HG02870 (cell line): ENCODE measurements around the gene THAP3.

Experiments used
- ATAC-seq: cut with Tn5 transposase; IDR thresholded peaks from one replicate; pipeline ENCODE4 v1.9.1; 2021; ENCODE audit warnings: mild to moderate bottlenecking, moderate library complexity; ENCODE audit not compliant: unreplicated experiment

THAP3 gene

DNA sequence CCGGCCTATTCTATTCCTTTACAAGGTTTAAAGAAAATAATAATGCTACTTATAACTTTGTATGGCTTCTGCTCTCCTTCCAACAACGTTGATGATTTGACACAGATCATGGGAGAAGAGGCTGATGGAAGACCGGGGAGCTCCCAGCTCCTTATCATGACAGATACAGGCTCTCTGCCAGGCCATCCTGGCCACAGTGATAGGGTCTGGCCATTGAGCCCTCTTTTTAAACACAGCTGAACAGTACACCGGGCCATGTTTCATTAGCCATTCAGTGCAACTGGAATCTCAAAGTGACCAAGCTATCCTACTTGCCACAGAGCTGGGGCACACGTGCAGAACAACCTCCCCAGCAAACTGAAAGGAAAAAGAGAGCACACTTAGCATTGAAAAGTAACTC is 42.0 kb downstream of the THAP3 start:
- no peak for ATAC-seq

- ATAC-seq = no peak
Measured at GRCh38 chr1:6667139-6667538, 42.5 kb downstream of the THAP3 start.

- ATAC-seq = no peak
Measured at GRCh38 chr1:6668503-6668902, 43.8 kb downstream of the THAP3 start.

- no peak for ATAC-seq
Measured at GRCh38 chr1:6672558-6672957, 47.9 kb downstream of the THAP3 start.

GRCh38 chr1:6673816-6674398 is 49.2 kb downstream of the THAP3 start:
- ATAC-seq = no peak

GRCh38 chr1:6674771-6675170 is 50.1 kb downstream of the THAP3 start:
- ATAC-seq = no peak

DNA sequence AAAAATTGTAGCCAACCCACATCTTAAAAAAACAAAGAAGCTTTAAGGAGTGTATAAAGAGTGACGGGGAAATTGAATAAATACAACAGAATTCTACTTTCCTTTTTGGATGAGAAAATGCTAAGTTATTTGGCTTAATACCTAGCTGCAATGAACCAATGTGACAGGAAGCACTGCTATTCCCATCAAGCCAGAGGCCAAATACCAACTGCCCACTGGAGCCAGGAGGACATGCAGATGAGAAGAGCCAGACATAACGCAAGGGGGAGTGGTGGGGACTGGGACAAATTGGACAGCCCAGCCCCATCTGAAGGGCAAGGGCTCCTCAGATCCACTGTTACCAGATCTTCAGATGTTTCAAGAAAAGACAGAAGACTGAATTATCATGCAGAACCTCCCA is 51.3 kb downstream of the THAP3 start:
- no peak for ATAC-seq
